GM18519 (cell line): Measurements from ENCODE around the gene DDX1.
"Not testable (repeated sequence)": the region's sequence is repeated elsewhere in the genome, so short reads cannot be mapped to it uniquely, and the experiment has no call there.

Experiments
- ATAC-seq: cut with Tn5 transposase; IDR thresholded peaks from one replicate; pipeline ENCODE4 v1.9.1; 2021; ENCODE audit warnings: mild to moderate bottlenecking, moderate library complexity; ENCODE audit not compliant: unreplicated experiment, low FRiP score

Gene DDX1

GRCh38 chr2:15614545-15615300 is 23.1 kb downstream of the DDX1 start:
- no peak for ATAC-seq

DNA sequence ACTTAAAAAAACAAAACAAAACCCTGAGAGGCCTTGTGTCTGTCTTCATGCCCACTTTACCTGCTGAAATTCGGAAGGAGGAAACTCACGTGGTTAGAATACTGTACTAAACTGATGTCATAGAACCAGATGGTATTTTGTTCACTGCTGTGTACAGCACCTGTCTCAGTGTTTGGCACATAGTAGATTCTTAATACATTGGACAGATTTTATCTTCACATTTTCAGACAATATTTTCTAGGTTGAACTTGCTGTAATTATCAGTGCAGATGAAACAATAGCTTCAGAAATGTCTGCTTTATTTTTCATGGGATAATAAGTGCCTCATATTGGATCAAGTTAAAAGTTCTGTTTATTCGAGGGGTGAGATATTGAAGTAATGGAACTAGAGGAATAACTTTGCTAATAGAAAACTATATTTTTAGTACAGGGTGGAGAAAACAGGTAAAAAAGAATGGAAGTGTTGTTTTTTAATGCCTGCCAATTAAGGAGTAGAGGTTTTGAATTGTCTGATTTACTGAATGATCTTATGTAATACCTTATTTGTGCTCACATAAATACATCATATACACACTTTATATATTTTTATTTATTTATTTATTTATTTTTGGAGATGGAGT is 23.7 kb downstream of the DDX1 start:
- ATAC-seq, result no peak

- ATAC-seq, result no peak
Observed at GRCh38 chr2:15616429-15616828, 24.8 kb downstream of the DDX1 start.

DNA sequence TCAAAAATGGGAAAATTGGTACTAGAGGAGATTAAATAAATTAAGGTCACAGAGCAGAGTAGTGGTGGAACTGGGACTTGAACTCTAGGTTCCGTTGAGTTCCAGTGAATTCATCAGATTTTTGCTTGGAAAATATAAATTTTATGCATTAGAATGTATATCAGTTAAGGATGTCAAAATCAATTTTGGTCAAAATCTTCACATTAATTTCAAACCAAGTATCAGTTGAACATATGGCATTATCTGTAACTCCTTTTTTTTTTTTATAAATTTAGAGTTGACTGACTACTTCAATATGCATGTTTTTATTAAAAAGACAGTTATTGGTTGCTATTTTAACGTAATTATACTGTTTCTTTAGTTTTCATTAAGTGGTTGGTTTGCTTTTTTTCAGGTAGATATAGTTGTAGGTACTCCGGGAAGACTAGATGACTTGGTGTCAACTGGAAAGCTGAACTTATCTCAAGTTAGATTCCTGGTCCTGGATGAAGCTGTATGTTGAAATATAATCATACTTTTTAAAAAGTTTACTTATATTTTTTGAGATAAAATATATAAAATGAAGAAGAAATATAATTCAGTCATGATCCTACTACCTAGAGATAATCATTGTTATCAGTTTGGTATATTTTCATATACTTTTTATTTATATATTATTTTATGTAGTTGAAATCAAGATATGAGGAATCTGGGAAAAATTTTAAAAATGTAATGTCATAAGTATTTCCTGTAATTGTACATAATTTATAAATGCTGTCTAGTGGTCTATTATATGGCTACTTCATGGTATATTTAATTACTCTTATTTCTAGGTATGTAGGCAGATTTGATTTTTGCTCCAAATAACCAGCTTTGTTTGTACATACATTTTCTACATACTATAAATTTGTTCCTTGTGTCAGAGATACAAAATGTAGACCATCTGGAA is 25.4 kb downstream of the DDX1 start:
- no peak for ATAC-seq

GRCh38 chr2:15617778-15618448 is 26.2 kb downstream of the DDX1 start:
- ATAC-seq, result no peak

DNA sequence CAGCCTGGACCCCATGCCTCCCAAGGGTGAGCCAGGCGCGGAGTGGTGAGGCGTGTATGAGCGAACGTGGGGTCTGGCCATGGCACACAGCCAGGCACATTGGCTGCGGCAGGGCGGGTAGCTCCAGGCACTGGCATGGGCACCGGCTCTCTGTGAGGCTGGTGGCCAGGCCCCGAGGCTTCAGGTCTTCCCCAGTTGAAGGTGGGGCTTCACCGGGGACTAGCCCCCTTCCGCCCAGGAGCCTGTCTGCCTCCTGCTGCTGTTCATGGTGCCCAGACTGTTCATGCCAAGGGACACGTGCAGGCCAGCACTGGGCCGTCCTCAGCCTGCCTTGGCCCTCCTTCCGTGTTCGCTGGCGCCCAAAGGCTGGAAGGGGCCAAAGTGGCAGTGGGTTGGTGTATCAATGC is 26.8 kb downstream of the DDX1 start:
- no peak for ATAC-seq

- ATAC-seq, result no peak
Observed at GRCh38 chr2:15619076-15619475, 27.4 kb downstream of the DDX1 start.

DNA sequence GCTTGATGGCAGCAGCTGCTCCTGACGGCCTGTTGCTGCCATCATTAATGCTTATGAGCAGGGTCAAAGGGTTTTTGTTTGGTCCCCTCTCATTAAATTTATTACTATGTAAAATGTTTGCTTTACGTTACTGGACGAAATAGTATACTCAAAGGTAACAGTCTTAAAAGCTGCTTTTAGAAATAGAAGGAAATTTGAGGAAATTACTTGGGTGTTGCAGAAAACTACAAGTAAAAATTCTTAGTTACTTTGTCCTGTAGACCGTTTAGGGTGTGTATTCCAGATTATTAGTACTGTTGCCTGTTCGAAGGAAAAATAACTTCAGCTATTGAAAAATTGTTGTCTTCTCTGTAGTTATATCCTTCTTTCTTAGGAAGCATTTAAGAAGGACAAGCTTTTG is 27.8 kb downstream of the DDX1 start:
- no peak for ATAC-seq

- ATAC-seq, result no peak
Observed at GRCh38 chr2:15619938-15620337, 28.3 kb downstream of the DDX1 start.

DNA sequence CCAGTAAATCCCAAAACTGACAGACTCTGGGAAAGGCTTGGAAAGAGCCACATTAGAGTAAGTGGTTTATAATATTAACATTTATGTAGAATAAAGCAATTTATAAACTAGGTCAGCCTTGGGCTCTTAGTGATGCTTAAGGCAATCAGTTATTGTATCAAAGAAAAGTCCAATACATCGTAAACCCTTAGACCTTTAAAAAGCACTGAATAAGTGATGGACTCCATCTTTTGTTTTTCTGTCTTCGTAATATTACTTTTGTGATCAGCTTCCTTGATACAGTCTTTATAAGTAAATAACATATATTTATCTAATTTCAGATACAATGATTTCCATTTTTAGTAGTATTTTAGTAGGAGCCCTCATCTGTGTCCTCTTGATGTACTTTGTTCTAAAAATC is 28.7 kb downstream of the DDX1 start:
- ATAC-seq, result no peak

- ATAC-seq, result no peak
Observed at GRCh38 chr2:15620857-15621471, 29.3 kb downstream of the DDX1 start.

DNA sequence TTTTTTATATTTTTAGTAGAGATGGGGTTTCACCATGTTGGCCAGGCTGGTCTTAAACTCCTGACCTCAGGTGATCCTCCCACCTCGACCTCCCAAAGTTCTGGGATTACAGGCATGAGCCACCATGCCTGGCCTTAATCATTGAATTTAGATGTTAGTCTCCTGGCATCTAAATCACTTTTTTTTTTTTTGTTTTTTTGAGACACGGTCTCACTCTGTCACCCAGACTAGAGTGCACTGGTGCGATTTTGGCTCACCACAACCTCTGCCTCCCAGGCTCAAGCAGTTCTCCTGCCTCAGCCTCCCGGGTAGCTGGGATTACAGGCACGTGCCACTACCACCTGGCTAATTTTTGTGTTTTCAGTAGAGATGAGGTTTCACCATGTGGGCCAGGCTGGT is 29.8 kb downstream of the DDX1 start:
- not testable (repeated sequence) for ATAC-seq

- no peak for ATAC-seq
Observed at GRCh38 chr2:15622214-15622613, 30.5 kb downstream of the DDX1 start.

DNA sequence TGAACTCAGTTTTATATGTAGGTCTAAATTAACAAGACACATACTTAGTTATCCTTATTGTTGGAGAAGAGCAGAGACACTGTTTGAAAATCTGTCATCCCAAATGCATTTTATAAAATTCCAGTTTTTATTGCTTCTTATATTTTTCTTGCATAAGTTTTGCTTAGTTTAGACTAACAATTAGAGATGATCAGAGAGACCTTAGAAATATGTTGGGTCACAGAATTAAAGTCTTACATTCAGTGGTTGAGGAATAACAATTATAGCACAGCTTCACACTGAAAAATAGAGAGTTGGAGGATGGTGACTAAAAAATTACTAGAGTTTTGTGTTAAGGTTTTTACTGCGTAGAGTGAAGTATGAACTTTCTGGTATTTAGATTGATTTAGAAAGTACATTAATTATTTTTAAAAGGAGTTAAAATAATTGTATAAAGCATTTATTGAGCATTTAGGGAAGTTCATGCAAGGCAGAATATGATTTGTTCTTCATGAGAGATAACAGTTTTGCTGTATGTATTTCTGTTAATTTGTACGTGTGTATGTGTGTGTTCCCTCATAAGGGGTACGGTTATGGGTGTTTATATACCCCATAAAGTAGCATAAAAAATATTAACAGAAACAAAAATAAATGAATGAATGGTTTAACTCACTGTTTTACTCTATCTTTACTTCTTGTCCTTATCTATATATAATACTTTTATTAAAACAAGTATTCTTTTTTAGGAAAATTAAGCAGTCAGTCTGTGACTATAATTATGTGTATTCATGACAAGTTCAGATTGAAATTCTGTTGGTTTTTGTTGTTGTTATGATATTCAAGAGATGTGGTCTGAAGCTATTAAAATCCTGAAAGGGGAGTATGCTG is 31.2 kb downstream of the DDX1 start:
- no peak for ATAC-seq

- ATAC-seq, result no peak
Observed at GRCh38 chr2:15623481-15623796, 31.8 kb downstream of the DDX1 start.

DNA sequence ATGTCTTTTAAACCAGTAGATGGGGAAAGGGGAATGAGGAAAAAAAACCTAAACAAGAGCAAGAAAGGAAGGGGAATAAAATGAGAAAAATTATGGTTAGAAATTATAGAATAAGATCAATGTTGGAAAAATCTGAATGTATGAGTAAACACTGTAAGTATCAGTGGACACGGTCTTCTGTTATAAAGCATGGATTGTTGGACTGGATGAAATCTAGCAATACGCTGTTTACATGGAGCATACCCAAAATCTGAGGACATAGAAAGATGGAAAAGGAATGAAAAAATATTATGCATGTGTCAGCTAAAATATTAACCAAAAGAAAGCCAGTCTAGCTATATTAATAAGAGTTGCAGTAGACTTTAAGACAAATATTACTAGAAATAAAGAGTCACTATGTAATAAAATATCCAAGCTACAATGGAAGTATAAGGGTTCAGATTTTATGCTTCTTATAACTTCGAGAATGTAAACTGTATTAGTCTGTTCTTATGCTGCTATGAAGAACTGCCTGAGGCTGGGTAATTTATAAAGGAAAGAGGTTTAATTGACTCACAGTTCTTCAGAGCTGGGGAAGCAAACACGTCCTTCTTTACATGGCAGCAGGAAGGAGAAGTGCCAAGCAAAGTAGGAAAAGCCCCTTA is 32.4 kb downstream of the DDX1 start:
- ATAC-seq, result no peak

DNA sequence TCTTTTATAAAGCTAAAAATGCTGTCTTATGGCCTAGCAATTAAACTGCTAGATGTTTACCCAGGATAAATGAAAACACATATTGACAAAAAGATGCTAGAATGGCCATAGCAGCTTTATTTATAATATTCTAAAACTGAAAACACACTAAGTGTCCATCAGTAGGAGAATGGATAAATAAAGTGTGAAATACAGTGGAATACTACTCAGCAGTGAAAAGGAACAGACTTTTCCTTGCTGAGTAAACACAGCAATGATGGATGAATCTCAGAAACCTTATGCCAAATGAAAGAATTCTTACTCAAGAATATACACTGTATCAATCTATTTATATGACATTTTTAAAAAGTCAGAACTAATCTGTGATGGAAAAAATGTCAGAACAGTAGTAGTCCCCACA is 33.2 kb downstream of the DDX1 start:
- no peak for ATAC-seq

GRCh38 chr2:15625344-15626036 is 33.8 kb downstream of the DDX1 start:
- ATAC-seq, result no peak
